ENCODE results near the gene TAF3. TPM values are rescaled to one million over a fixed set of nuclear protein-coding genes. Genes with fewer than 3 reads are reported as not detected.

Gene TAF3
- total and polyA plus RNA-seq, 2 donors (not counting 1 experiment from before 2014, with no cell fraction given): 7.0 to 20.1 TPM

DNA sequence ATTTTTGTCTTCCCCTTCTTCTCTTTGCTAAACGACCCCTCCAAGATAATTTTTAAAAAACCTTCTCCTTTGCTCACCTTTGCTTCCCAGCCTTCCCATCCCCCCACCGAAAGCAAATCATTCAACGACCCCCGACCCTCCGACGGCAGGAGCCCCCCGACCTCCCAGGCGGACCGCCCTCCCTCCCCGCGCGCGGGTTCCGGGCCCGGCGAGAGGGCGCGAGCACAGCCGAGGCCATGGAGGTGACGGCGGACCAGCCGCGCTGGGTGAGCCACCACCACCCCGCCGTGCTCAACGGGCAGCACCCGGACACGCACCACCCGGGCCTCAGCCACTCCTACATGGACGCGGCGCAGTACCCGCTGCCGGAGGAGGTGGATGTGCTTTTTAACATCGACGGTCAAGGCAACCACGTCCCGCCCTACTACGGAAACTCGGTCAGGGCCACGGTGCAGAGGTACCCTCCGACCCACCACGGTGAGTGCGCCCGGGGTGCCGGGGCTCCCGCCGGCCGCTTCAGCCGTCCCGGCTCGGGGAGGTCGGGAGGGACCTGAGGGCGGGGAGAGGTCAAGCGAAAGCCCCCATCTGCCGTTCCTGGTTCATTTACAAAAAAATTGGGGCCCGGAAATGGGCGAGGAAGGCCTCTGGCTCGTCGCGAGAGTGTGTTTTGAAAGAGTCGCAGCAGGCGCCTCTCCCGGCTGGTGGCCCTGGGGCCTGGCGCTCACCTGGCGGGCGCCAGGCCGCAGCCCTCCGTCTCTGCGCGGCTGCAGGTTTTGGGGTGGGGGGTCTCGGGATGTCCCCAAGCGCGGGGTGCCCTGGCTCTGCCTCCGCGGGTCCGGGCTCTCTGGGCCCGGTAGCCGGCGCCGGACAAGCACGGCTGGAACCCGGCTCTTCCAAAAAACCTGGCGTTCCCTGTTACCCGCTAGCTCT is 237.4 kb downstream of the TAF3 start:
- H3K79me2 ChIP-seq (ENCODE audit: control insufficient read depth, insufficient read depth, low read length): no peaks in the 10 kb centered on the region
- H3K4me1 ChIP-seq (ENCODE audit: control insufficient read depth in 2 of 2, insufficient read depth in 2 of 2, low read length in 2 of 2): peaks cover 70 to 76% of the 10 kb centered on the region in 2 donors
- ChIA-PET CTCF (no interaction called here), POLR2A (no interaction called here)
- Mint-ChIP-seq H3K27me3 (peaks cover 48% of the 10 kb centered on the region), H3K9me3 (ENCODE audit: insufficient read depth) (no peaks in the 10 kb centered on the region), H3K4me3 (peak overlapping the region; percentile 73), H3K4me1 (peaks cover 48% of the 10 kb centered on the region), H3K27ac (peak overlapping the region; percentile 26)
- H3K4me3 ChIP-seq (ENCODE audit: control extremely low read depth in 1 of 5, extremely low read depth in 1 of 5, insufficient read depth in 1 of 5, low read depth in 2 of 5, low read length in 4 of 5): peak overlapping the region in 3 of 5 experiments; percentile 30 to 52 (median 50)
- H3K4me2 ChIP-seq (replicated peaks; ENCODE audit: low read depth, low read length, poor library complexity, severe bottlenecking): peak overlapping the region; percentile 69
- WGBS (ENCODE audit: insufficient coverage): 9% methylated on average over 85 of the region's 85 CpGs
- intact Hi-C loops (cut with micrococcal nuclease): loop anchor here (2.0 to 10.0 kb wide), 2 partner anchors 17 to 581 kb away; no protein-coding TSS in a partner anchor
- H3K9ac ChIP-seq (ENCODE audit: low read length): peak overlapping the region; percentile 56
- no peaks in the 10 kb centered on the region for H4K20me1 ChIP-seq (ENCODE audit: control insufficient read depth, insufficient read depth, low read length, poor library complexity, severe bottlenecking)
- peaks cover 0 to 76% (median 51%) of the 10 kb centered on the region in 4 experiments for H3K27me3 ChIP-seq (replicated peaks in 1 of 4; ENCODE audit: control extremely low read depth in 1 of 4, control insufficient read depth in 3 of 4, insufficient read depth in 4 of 4, low read length in 3 of 4)
- peak; percentile 51 for DNase-seq
- no peaks in the 10 kb centered on the region for H3K36me3 ChIP-seq (replicated peaks in 1 of 2; ENCODE audit: control extremely low read depth in 1 of 2, control insufficient read depth in 1 of 2, extremely low read depth in 1 of 2, insufficient read depth in 2 of 2, low read length in 1 of 2)
- ATAC-seq (ENCODE audit: low read depth): no peak
- peaks cover 0 to 46% (median 0%) of the 10 kb centered on the region in 3 donors for H3K9me3 ChIP-seq (ENCODE audit: control extremely low read depth in 1 of 3, control insufficient read depth in 2 of 3, insufficient read depth in 1 of 3, low read length in 2 of 3)
- TF ChIP-seq, protein P1, sequence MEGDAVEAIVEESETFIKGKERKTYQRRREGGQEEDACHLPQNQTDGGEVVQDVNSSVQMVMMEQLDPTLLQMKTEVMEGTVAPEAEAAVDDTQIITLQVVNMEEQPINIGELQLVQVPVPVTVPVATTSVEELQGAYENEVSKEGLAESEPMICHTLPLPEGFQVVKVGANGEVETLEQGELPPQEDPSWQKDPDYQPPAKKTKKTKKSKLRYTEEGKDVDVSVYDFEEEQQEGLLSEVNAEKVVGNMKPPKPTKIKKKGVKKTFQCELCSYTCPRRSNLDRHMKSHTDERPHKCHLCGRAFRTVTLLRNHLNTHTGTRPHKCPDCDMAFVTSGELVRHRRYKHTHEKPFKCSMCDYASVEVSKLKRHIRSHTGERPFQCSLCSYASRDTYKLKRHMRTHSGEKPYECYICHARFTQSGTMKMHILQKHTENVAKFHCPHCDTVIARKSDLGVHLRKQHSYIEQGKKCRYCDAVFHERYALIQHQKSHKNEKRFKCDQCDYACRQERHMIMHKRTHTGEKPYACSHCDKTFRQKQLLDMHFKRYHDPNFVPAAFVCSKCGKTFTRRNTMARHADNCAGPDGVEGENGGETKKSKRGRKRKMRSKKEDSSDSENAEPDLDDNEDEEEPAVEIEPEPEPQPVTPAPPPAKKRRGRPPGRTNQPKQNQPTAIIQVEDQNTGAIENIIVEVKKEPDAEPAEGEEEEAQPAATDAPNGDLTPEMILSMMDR (IDR thresholded peaks at IDR 0.05): no peak
- TF ChIP-seq EZH2 (IDR thresholded peaks at IDR 0.05; ENCODE audit: borderline replicate concordance, insufficient read depth, low read depth, low read length, poor library complexity, severe bottlenecking): no peak
- H2AFZ ChIP-seq (ENCODE audit: insufficient read depth, low read depth, low read length, poor library complexity, severe bottlenecking): peak overlapping the region; percentile 38
- no peak overlapping the region for H3K27ac ChIP-seq (ENCODE audit: low read length in 2 of 2)

DNA sequence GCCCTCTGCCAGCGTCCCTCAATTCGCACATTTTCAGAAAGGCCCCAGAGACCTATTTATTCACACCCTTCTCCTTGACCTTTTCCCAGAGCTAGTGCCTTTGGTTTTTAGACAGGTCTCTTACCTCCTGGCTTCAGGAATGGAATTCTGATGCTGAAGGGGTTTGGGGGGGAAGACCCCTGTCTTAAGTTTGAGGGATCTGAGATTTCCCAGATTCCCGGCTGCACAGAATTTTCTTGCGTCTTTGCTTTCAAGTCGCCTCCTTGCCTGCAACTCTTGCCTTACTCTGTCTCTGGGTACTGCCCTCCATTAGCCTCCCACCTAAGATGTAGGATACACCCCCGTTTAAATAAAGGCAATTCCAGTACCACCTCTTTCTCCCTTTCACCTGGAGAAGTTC is 238.1 kb downstream of the TAF3 start:
- peak overlapping the region in 3 of 5 experiments; percentile 8 to 52 (median 50) for H3K4me3 ChIP-seq (ENCODE audit: control extremely low read depth in 1 of 5, extremely low read depth in 1 of 5, insufficient read depth in 1 of 5, low read depth in 2 of 5, low read length in 4 of 5)
- no CpG with 5 or more reads among the region's 6 CpGs for WGBS (ENCODE audit: insufficient coverage)
- H3K9ac ChIP-seq (ENCODE audit: low read length): peak overlapping the region; percentile 56
- H4K20me1 ChIP-seq (ENCODE audit: control insufficient read depth, insufficient read depth, low read length, poor library complexity, severe bottlenecking): no peaks in the 10 kb centered on the region
- intact Hi-C loops (cut with micrococcal nuclease): loop anchor here (10.0 kb wide), 1 partner anchor 582 kb away; no protein-coding TSS in a partner anchor
- DNase-seq (peak; percentile 25), ATAC-seq (ENCODE audit: low read depth) (no peak)
- H2AFZ ChIP-seq (ENCODE audit: insufficient read depth, low read depth, low read length, poor library complexity, severe bottlenecking): peak overlapping the region; percentile 16
- ChIA-PET CTCF (no interaction called here), POLR2A (no interaction called here)
- no peak overlapping the region for H3K27ac ChIP-seq (ENCODE audit: low read length in 2 of 2)
- H3K9me3 Mint-ChIP-seq (ENCODE audit: insufficient read depth): no peaks in the 10 kb centered on the region
- peaks cover 51% of the 10 kb centered on the region for H3K4me1 Mint-ChIP-seq
- H3K27ac Mint-ChIP-seq: peak overlapping the region; percentile 72
- H3K79me2 ChIP-seq (ENCODE audit: control insufficient read depth, insufficient read depth, low read length): no peaks in the 10 kb centered on the region
- TF ChIP-seq, protein P1 (IDR thresholded peaks at IDR 0.05): no peak
- no peak for TF ChIP-seq EZH2 (IDR thresholded peaks at IDR 0.05; ENCODE audit: borderline replicate concordance, insufficient read depth, low read depth, low read length, poor library complexity, severe bottlenecking)
- H3K4me3 Mint-ChIP-seq: peak overlapping the region; percentile 79
- peaks cover 55% of the 10 kb centered on the region for H3K27me3 Mint-ChIP-seq
- H3K36me3 ChIP-seq (replicated peaks in 1 of 2; ENCODE audit: control extremely low read depth in 1 of 2, control insufficient read depth in 1 of 2, extremely low read depth in 1 of 2, insufficient read depth in 2 of 2, low read length in 1 of 2): no peaks in the 10 kb centered on the region
- H3K4me1 ChIP-seq (ENCODE audit: control insufficient read depth in 2 of 2, insufficient read depth in 2 of 2, low read length in 2 of 2): peaks cover 70 to 78% of the 10 kb centered on the region in 2 donors
- peaks cover 0 to 42% (median 0%) of the 10 kb centered on the region in 3 donors for H3K9me3 ChIP-seq (ENCODE audit: control extremely low read depth in 1 of 3, control insufficient read depth in 2 of 3, insufficient read depth in 1 of 3, low read length in 2 of 3)
- H3K27me3 ChIP-seq (replicated peaks in 1 of 4; ENCODE audit: control extremely low read depth in 1 of 4, control insufficient read depth in 3 of 4, insufficient read depth in 4 of 4, low read length in 3 of 4): peaks cover 0 to 71% (median 51%) of the 10 kb centered on the region in 4 experiments
- H3K4me2 ChIP-seq (replicated peaks; ENCODE audit: low read depth, low read length, poor library complexity, severe bottlenecking): peak overlapping the region; percentile 69
